ENCODE results near the gene GDPD4.

GDPD4 gene

GRCh38 chr11:77283101-77283500 is 18.4 kb downstream of the GDPD4 start:
- no peaks in the 10 kb centered on the region for H3K36me3 ChIP-seq (ENCODE audit: control insufficient read depth in 4 of 4, insufficient read depth in 4 of 4, low read length in 3 of 4)
- no peak for DNase-seq
- H3K27me3 ChIP-seq (replicated peaks in 2 of 5; ENCODE audit: control insufficient read depth in 4 of 5, insufficient read depth in 5 of 5, low read length in 4 of 5) = no peaks in the 10 kb centered on the region
- 39% methylated on average over 2 of the region's 3 CpGs for WGBS (ENCODE audit: insufficient coverage)
- CTCF ChIA-PET = interaction anchor here (0.6 to 2.4 kb wide), 3 partner anchors 18 to 282 kb away, joined by 3 to 7 read pairs (median 3); no protein-coding TSS in a partner anchor
- peaks cover 0 to 3% (median 0%) of the 10 kb centered on the region in 5 experiments for H3K9me3 ChIP-seq (ENCODE audit: control extremely low read depth in 1 of 5, control insufficient read depth in 4 of 5, insufficient read depth in 2 of 5, low read depth in 1 of 5, low read length in 4 of 5)
- POLR2A ChIA-PET = no interaction called here
- H3K27ac ChIP-seq (ENCODE audit: insufficient read depth in 1 of 2, low read depth in 1 of 2, low read length in 2 of 2, poor library complexity in 1 of 2, severe bottlenecking in 2 of 2) = no peak overlapping the region
- peaks cover 0 to 26% (median 0%) of the 10 kb centered on the region in 4 experiments for H3K4me1 ChIP-seq (ENCODE audit: control extremely low read depth in 1 of 4, control insufficient read depth in 4 of 4, insufficient read depth in 4 of 4, low read length in 3 of 4)
- H3K4me3 ChIP-seq (ENCODE audit: control insufficient read depth in 1 of 7, extremely low read depth in 1 of 7, insufficient read depth in 4 of 7, low read depth in 2 of 7, low read length in 6 of 7) = no peak overlapping the region

DNA sequence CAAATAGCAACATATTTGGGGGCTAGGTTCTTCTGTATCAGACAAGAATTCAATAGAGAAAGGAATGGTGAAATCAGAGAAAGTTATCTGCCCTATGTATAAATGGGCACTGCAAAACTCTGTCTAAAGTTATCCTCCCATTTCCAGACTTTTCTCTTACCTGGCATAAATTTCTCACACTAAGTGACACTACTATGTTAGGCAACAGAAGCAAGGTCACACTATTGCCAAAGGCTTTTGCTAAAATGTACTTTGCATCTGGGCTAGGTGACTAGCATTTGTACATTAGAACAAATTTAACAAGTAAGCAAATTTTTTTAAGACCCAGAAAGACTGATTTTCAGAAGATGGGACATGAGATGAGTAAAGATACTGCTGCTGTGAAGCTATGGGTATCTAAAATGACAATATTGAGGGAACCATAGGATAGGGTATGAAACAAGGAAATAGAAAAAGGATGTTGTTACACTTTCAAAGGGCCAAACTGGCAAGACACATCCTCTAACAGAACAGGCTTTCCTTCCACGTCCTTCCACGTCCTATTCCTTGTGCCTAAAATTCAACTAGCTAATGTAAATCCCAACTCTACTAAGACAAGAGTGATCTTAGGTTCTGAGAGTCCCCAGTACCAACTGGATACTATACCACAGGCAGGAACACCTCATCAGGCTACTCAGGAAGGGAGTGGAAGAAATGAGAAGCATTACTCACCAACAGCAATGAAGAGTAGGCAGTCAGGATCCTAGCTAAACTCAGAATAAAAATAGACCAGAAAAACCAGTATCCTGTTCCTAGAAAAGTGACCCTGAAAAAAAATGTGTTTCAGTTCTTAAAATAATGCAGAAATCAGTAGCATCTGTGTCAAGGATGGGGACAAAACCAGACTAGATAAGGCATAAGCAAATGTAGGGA is 22.6 kb downstream of the GDPD4 start:
- Histone ChIP-seq H3K36me3 (ENCODE audit: control insufficient read depth in 4 of 4, insufficient read depth in 4 of 4, low read length in 3 of 4) (no peaks in the 10 kb centered on the region), H3K27me3 (replicated peaks in 2 of 5; ENCODE audit: control insufficient read depth in 4 of 5, insufficient read depth in 5 of 5, low read length in 4 of 5) (no peaks in the 10 kb centered on the region), H3K4me1 (ENCODE audit: control extremely low read depth in 1 of 4, control insufficient read depth in 4 of 4, insufficient read depth in 4 of 4, low read length in 3 of 4) (peaks cover 0 to 28% (median 0%) of the 10 kb centered on the region in 4 experiments), H3K9me3 (ENCODE audit: control extremely low read depth in 1 of 5, control insufficient read depth in 4 of 5, insufficient read depth in 2 of 5, low read depth in 1 of 5, low read length in 4 of 5) (peaks cover 0 to 3% (median 0%) of the 10 kb centered on the region in 5 experiments), H3K4me3 (ENCODE audit: control insufficient read depth in 1 of 7, extremely low read depth in 1 of 7, insufficient read depth in 4 of 7, low read depth in 2 of 7, low read length in 6 of 7) (no peak overlapping the region), H3K27ac (ENCODE audit: insufficient read depth in 1 of 2, low read depth in 1 of 2, low read length in 2 of 2, poor library complexity in 1 of 2, severe bottlenecking in 2 of 2) (no peak overlapping the region)
- ChIA-PET CTCF (no interaction called here), POLR2A (no interaction called here)
- WGBS (ENCODE audit: insufficient coverage) = 61% methylated on average over 2 of the region's 2 CpGs
- DNase-seq = no peak

GRCh38 chr11:77276271-77276670 is 25.2 kb downstream of the GDPD4 start:
- ChIA-PET POLR2A (no interaction called here), CTCF (interaction anchor here (1.0 kb wide), 1 partner anchor 9 kb away, joined by 3 read pairs; no protein-coding TSS in a partner anchor)
- Histone ChIP-seq H3K36me3 (ENCODE audit: control insufficient read depth in 4 of 4, insufficient read depth in 4 of 4, low read length in 3 of 4) (no peaks in the 10 kb centered on the region), H3K4me3 (ENCODE audit: control insufficient read depth in 1 of 7, extremely low read depth in 1 of 7, insufficient read depth in 4 of 7, low read depth in 2 of 7, low read length in 6 of 7) (no peak overlapping the region), H3K9me3 (ENCODE audit: control extremely low read depth in 1 of 5, control insufficient read depth in 4 of 5, insufficient read depth in 2 of 5, low read depth in 1 of 5, low read length in 4 of 5) (peaks cover 0 to 3% (median 0%) of the 10 kb centered on the region in 5 experiments), H3K27ac (ENCODE audit: insufficient read depth in 1 of 2, low read depth in 1 of 2, low read length in 2 of 2, poor library complexity in 1 of 2, severe bottlenecking in 2 of 2) (no peak overlapping the region), H3K27me3 (replicated peaks in 2 of 5; ENCODE audit: control insufficient read depth in 4 of 5, insufficient read depth in 5 of 5, low read length in 4 of 5) (no peaks in the 10 kb centered on the region), H3K4me1 (ENCODE audit: control extremely low read depth in 1 of 4, control insufficient read depth in 4 of 4, insufficient read depth in 4 of 4, low read length in 3 of 4) (peaks cover 0 to 25% (median 0%) of the 10 kb centered on the region in 4 experiments)
- DNase-seq = no peak
- 88% methylated on average over 2 of the region's 2 CpGs for whole genome bisulfite sequencing (ENCODE audit: insufficient coverage)

GRCh38 chr11:77270921-77271320 is 30.6 kb downstream of the GDPD4 start:
- DNase-seq = no peak
- no peaks in the 10 kb centered on the region for H3K36me3 ChIP-seq (ENCODE audit: control insufficient read depth in 4 of 4, insufficient read depth in 4 of 4, low read length in 3 of 4)
- no peaks in the 10 kb centered on the region for H3K27me3 ChIP-seq (replicated peaks in 2 of 5; ENCODE audit: control insufficient read depth in 4 of 5, insufficient read depth in 5 of 5, low read length in 4 of 5)
- no peaks in the 10 kb centered on the region for H3K9me3 ChIP-seq (ENCODE audit: control extremely low read depth in 1 of 5, control insufficient read depth in 4 of 5, insufficient read depth in 2 of 5, low read depth in 1 of 5, low read length in 4 of 5)
- ChIA-PET POLR2A (interaction anchor here (0.7 kb wide), 1 partner anchor 39 kb away, joined by 3 read pairs; no protein-coding TSS in a partner anchor), CTCF (no interaction called here)
- no peak overlapping the region for H3K27ac ChIP-seq (ENCODE audit: insufficient read depth in 1 of 2, low read depth in 1 of 2, low read length in 2 of 2, poor library complexity in 1 of 2, severe bottlenecking in 2 of 2)
- H3K4me1 ChIP-seq (ENCODE audit: control extremely low read depth in 1 of 4, control insufficient read depth in 4 of 4, insufficient read depth in 4 of 4, low read length in 3 of 4) = no peaks in the 10 kb centered on the region
- H3K4me3 ChIP-seq (ENCODE audit: control insufficient read depth in 1 of 7, extremely low read depth in 1 of 7, insufficient read depth in 4 of 7, low read depth in 2 of 7, low read length in 6 of 7) = no peak overlapping the region
- WGBS (ENCODE audit: insufficient coverage) = 96% methylated on average over 3 of the region's 3 CpGs

DNA sequence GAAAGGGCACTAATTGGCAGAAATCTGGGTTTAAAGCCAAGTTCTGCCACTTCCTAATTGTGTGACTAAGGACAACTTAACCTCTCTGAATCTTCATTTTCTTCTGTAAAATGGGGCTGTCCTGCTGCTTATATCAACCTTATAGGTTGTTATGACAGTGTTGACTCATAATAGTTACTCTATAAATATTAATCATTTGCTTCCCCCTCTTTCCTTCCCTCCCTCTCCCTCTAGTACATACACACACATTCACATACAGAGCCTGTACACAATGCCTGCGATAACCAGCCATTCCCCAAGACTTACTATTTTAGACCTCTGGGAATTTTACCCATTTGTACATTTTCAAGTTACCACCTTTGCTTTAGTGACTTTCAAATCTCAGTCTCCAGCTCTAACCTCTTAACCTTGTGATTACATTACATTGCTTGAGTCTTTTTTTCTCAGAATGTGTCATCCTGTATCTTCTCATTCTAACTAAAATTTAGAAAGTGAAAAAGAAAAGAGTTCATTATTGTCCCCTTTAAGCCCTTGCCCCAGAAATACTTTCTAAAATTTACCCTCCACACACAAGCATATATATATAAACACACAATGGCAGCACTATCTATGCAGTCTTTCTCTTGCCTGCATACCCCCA is 31.9 kb downstream of the GDPD4 start:
- no peak for DNase-seq
- Histone ChIP-seq H3K27me3 (replicated peaks in 2 of 5; ENCODE audit: control insufficient read depth in 4 of 5, insufficient read depth in 5 of 5, low read length in 4 of 5) (no peaks in the 10 kb centered on the region), H3K4me3 (ENCODE audit: control insufficient read depth in 1 of 7, extremely low read depth in 1 of 7, insufficient read depth in 4 of 7, low read depth in 2 of 7, low read length in 6 of 7) (no peak overlapping the region), H3K27ac (ENCODE audit: insufficient read depth in 1 of 2, low read depth in 1 of 2, low read length in 2 of 2, poor library complexity in 1 of 2, severe bottlenecking in 2 of 2) (no peak overlapping the region), H3K36me3 (ENCODE audit: control insufficient read depth in 4 of 4, insufficient read depth in 4 of 4, low read length in 3 of 4) (no peaks in the 10 kb centered on the region), H3K9me3 (ENCODE audit: control extremely low read depth in 1 of 5, control insufficient read depth in 4 of 5, insufficient read depth in 2 of 5, low read depth in 1 of 5, low read length in 4 of 5) (peaks cover 0 to under 1% (median 0%) of the 10 kb centered on the region in 5 experiments), H3K4me1 (ENCODE audit: control extremely low read depth in 1 of 4, control insufficient read depth in 4 of 4, insufficient read depth in 4 of 4, low read length in 3 of 4) (no peaks in the 10 kb centered on the region)
- POLR2A ChIA-PET = no interaction called here
- CTCF ChIA-PET = interaction anchor here (0.6 kb wide), 1 partner anchor 193 kb away, joined by 4 read pairs; no protein-coding TSS in a partner anchor
- WGBS (ENCODE audit: insufficient coverage) = 100% methylated on average over 1 of the region's 1 CpG

DNA sequence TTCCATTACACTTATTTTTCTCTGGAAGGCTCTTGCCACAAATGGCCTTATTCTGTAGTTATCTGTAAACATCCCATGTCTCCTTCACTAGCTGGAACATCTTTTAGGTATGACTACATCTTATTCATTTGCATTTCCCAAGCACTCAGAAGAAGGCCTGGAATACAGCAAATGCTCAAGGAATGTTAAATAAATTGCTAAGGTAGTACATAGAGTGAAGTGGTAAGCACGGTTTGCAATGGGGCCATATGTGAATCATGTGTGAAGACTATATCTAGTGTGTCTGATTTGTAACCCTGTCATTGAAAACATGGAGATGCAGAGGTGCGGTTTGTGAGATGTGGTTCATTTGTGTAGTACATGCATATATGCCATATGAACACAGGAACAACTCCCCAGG is 33.5 kb downstream of the GDPD4 start:
- WGBS (ENCODE audit: insufficient coverage) = 100% methylated on average over 1 of the region's 2 CpGs
- H3K9me3 ChIP-seq (ENCODE audit: control extremely low read depth in 1 of 5, control insufficient read depth in 4 of 5, insufficient read depth in 2 of 5, low read depth in 1 of 5, low read length in 4 of 5) = peaks cover 0 to 13% (median 5%) of the 10 kb centered on the region in 5 experiments
- POLR2A ChIA-PET = no interaction called here
- no peak for DNase-seq
- no peaks in the 10 kb centered on the region for H3K36me3 ChIP-seq (ENCODE audit: control insufficient read depth in 4 of 4, insufficient read depth in 4 of 4, low read length in 3 of 4)
- H3K4me1 ChIP-seq (ENCODE audit: control extremely low read depth in 1 of 4, control insufficient read depth in 4 of 4, insufficient read depth in 4 of 4, low read length in 3 of 4) = no peaks in the 10 kb centered on the region
- H3K27me3 ChIP-seq (replicated peaks in 2 of 5; ENCODE audit: control insufficient read depth in 4 of 5, insufficient read depth in 5 of 5, low read length in 4 of 5) = no peaks in the 10 kb centered on the region
- H3K4me3 ChIP-seq (ENCODE audit: control insufficient read depth in 1 of 7, extremely low read depth in 1 of 7, insufficient read depth in 4 of 7, low read depth in 2 of 7, low read length in 6 of 7) = no peak overlapping the region
- CTCF ChIA-PET = no interaction called here
- no peak overlapping the region for H3K27ac ChIP-seq (ENCODE audit: insufficient read depth in 1 of 2, low read depth in 1 of 2, low read length in 2 of 2, poor library complexity in 1 of 2, severe bottlenecking in 2 of 2)

GRCh38 chr11:77266766-77267165 is 34.7 kb downstream of the GDPD4 start:
- Histone ChIP-seq H3K27me3 (replicated peaks in 2 of 5; ENCODE audit: control insufficient read depth in 4 of 5, insufficient read depth in 5 of 5, low read length in 4 of 5) (no peaks in the 10 kb centered on the region), H3K4me1 (ENCODE audit: control extremely low read depth in 1 of 4, control insufficient read depth in 4 of 4, insufficient read depth in 4 of 4, low read length in 3 of 4) (no peaks in the 10 kb centered on the region), H3K4me3 (ENCODE audit: control insufficient read depth in 1 of 7, extremely low read depth in 1 of 7, insufficient read depth in 4 of 7, low read depth in 2 of 7, low read length in 6 of 7) (no peak overlapping the region), H3K9me3 (ENCODE audit: control extremely low read depth in 1 of 5, control insufficient read depth in 4 of 5, insufficient read depth in 2 of 5, low read depth in 1 of 5, low read length in 4 of 5) (peaks cover 4 to 22% (median 6%) of the 10 kb centered on the region in 5 experiments), H3K27ac (ENCODE audit: insufficient read depth in 1 of 2, low read depth in 1 of 2, low read length in 2 of 2, poor library complexity in 1 of 2, severe bottlenecking in 2 of 2) (no peak overlapping the region), H3K36me3 (ENCODE audit: control insufficient read depth in 4 of 4, insufficient read depth in 4 of 4, low read length in 3 of 4) (no peaks in the 10 kb centered on the region)
- POLR2A ChIA-PET = no interaction called here
- DNase-seq = no peak
- no CpG with 5 or more reads among the region's 1 CpG for WGBS (ENCODE audit: insufficient coverage)
- CTCF ChIA-PET = interaction anchor here (0.6 to 1.2 kb wide), 3 partner anchors 34 to 52 kb away, joined by 3 read pairs; no protein-coding TSS in a partner anchor

All from common myeloid progenitor, CD34-positive (primary cell).